Smooth muscle cell (in vitro differentiated cells): ENCODE measurements around the gene ATXN7L2. TPM values are rescaled to one million over a fixed set of nuclear protein-coding genes. Genes with fewer than 3 reads are reported as not detected.
A peak's percentile ranks its signal among the peaks of the same experiment; 100 is the strongest.

Source experiments
- DNase-seq: peaks from one replicate; lab custom pipeline; 2025; ENCODE audit not compliant: unreplicated experiment; lab: John Stamatoyannopoulos, UW
- H2AFZ ChIP-seq: fragments of 200-600 bp; sonication (generic); 2 replicates; pipeline ENCODE4 v1.6.0; 2016; ENCODE audit warnings: antibody characterized with exemption, low read depth, mild to moderate bottlenecking
- H3F3A ChIP-seq: fragments of 200-600 bp; sonication (generic); 2 replicates; pipeline ENCODE4 v1.6.0; 2017; ENCODE audit warnings: antibody characterized with exemption, low read depth
- H3K27ac ChIP-seq: fragments of 200-600 bp; sonication (generic); 2 replicates; pipeline ENCODE4 v1.5.1; 2016; ENCODE audit warnings: low read depth, mild to moderate bottlenecking
- H3K27me3 ChIP-seq: fragments of 200-600 bp; sonication (generic); 2 replicates; pipeline ENCODE4 v1.6.1; 2016; ENCODE audit warnings: low read depth, mild to moderate bottlenecking
- H3K36me3 ChIP-seq: fragments of 200-600 bp; sonication (generic); 2 replicates; pipeline ENCODE4 v1.5.1; 2016; ENCODE audit warnings: low read depth
- H3K4me1 ChIP-seq: fragments of 200-600 bp; sonication (generic); 2 replicates; pipeline ENCODE4 v1.5.1; 2016; ENCODE audit warnings: low read depth
- H3K4me2 ChIP-seq: fragments of 200-600 bp; sonication (generic); 2 replicates; pipeline ENCODE4 v1.6.0; 2016; ENCODE audit warnings: mild to moderate bottlenecking
- H3K4me3 ChIP-seq: fragments of 200-600 bp; sonication (generic); 2 replicates; pipeline ENCODE4 v1.5.1; 2016; ENCODE audit warnings: mild to moderate bottlenecking
- H3K79me2 ChIP-seq: fragments of 200-600 bp; sonication (generic); 2 replicates; pipeline ENCODE4 v1.6.0; 2016; ENCODE audit warnings: low read depth, mild to moderate bottlenecking
- H3K9ac ChIP-seq: fragments of 200-600 bp; sonication (generic); 2 replicates; pipeline ENCODE4 v1.6.0; 2016; ENCODE audit warnings: low read depth
- H3K9me3 ChIP-seq: fragments of 200-600 bp; sonication (generic); replicated peaks from 2 replicates; pipeline ENCODE4 v1.5.1; 2016; ENCODE audit warnings: low read depth
- H4K20me1 ChIP-seq: fragments of 200-600 bp; sonication (generic); 2 replicates; pipeline ENCODE4 v1.6.0; 2016; ENCODE audit warnings: low read depth
- WGBS: methylation state at CpG from one replicate; pipeline ENCODE4 v1.1.7; 2016; ENCODE audit warnings: low lambda C conversion rate; 5-methylcytosine and 5-hydroxymethylcytosine counted together
- polyA plus RNA-seq: library from polyadenylated mRNA; unstranded; fragments of >200 nt; fragmentation: Nextera tagmentation; extraction: Ambion mirVana; gene quantifications from 2 replicates; pipeline ENCODE4 v1.2.1, GENCODE V29; 2016
- total RNA-seq: library from RNA; depleted of rRNA; stranded (reverse); fragments of >200 nt; gene quantifications from 2 replicates; pipeline ENCODE4 v1.2.3, GENCODE V29; 2014
- TF ChIP-seq, protein P1 (sequence below): fragments of 200-600 bp; sonication (generic); IDR thresholded peaks from 2 replicates; pipeline ENCODE4 v1.5.1; 2017; ENCODE audit warnings: borderline replicate concordance, mild to moderate bottlenecking, antibody characterized with exemption; ENCODE audit not compliant: insufficient read depth, poor library complexity, severe bottlenecking

The ATXN7L2 gene
- total and polyA plus RNA-seq, 2 experiments from 2014 or later: 1.9 to 6.2 TPM

DNA sequence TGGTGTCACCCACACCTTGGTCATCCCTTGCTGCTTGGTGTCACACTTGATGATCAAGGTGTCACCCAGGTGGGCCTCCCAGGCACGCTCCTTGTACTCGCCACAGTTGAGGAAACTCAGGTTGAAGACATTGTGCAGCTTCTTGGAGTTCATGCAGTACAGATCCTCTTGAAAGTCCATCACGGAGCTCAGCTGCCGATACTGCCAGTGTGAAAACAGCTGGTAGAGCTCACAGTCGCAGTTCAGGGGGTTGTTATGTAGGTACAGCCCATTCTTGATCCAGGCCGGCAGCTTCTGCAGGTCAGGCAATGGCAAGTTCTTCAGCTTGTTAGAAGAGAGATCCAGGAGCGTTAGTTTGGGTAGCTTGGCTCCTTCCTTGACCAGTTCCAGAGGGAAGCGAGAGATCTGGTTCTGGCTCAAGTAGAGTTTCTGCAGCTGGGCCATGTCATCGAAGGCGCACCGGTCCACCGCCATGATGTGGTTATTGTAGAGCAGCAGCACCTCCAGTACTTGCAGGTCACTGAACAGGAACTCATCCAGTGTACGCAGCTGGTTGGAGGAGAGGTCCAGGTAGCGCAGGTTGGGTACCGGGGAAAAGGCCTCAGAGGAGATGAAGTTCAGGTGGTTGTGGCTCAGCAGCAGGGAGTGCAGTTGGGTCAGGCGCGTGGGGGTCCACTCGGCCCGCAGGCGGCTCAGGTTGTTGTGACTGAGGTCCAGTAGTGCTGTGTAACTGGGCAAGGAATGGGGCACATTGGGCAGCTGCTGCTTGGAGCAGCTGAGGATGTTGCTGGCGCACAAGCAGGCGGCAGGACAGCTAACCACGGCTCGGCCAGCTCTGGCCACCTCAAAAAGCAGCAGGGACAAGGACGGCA lies 24.5 kb downstream of the ATXN7L2 start:
- peaks cover 29% of the 10 kb centered on the region for H3K27me3 ChIP-seq
- no peaks in the 10 kb centered on the region for H3K36me3 ChIP-seq
- H3K4me2 ChIP-seq: no peak overlapping the region
- H2AFZ ChIP-seq: no peak overlapping the region
- no peak overlapping the region for H3K4me3 ChIP-seq
- no peaks in the 10 kb centered on the region for H3K9me3 ChIP-seq
- no peaks in the 10 kb centered on the region for H3F3A ChIP-seq
- H3K79me2 ChIP-seq: no peaks in the 10 kb centered on the region
- H3K9ac ChIP-seq: no peak overlapping the region
- DNase-seq: no peak
- peaks cover 7% of the 10 kb centered on the region for H3K4me1 ChIP-seq
- TF ChIP-seq, protein P1, sequence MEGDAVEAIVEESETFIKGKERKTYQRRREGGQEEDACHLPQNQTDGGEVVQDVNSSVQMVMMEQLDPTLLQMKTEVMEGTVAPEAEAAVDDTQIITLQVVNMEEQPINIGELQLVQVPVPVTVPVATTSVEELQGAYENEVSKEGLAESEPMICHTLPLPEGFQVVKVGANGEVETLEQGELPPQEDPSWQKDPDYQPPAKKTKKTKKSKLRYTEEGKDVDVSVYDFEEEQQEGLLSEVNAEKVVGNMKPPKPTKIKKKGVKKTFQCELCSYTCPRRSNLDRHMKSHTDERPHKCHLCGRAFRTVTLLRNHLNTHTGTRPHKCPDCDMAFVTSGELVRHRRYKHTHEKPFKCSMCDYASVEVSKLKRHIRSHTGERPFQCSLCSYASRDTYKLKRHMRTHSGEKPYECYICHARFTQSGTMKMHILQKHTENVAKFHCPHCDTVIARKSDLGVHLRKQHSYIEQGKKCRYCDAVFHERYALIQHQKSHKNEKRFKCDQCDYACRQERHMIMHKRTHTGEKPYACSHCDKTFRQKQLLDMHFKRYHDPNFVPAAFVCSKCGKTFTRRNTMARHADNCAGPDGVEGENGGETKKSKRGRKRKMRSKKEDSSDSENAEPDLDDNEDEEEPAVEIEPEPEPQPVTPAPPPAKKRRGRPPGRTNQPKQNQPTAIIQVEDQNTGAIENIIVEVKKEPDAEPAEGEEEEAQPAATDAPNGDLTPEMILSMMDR: no peak
- WGBS: 94% methylated on average over 25 of the region's 25 CpGs
- no peak overlapping the region for H3K27ac ChIP-seq
- no peaks in the 10 kb centered on the region for H4K20me1 ChIP-seq

DNA sequence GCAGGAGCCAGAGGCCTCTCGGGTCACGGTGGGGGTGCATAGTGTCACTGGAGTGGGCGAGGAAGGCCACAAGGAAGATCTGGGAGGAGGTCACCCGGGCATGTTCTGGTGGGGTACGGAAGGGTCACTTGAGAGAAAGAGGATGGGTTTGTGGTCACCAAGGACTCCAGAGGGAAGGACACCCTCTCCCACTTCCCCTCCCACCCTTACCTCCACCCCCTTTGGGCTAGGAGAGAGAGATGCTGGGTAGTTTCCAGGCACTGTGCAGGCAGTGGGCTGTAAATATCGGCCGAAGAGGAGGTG lies 25.1 kb downstream of the ATXN7L2 start:
- no peak for DNase-seq
- Histone ChIP-seq H3K9me3 (no peaks in the 10 kb centered on the region), H3F3A (no peaks in the 10 kb centered on the region), H2AFZ (no peak overlapping the region), H4K20me1 (no peaks in the 10 kb centered on the region), H3K9ac (no peak overlapping the region), H3K4me2 (peak overlapping the region; percentile 95), H3K27me3 (peaks cover 32% of the 10 kb centered on the region), H3K36me3 (no peaks in the 10 kb centered on the region), H3K27ac (no peak overlapping the region), H3K79me2 (no peaks in the 10 kb centered on the region), H3K4me3 (peak overlapping the region; percentile 64), H3K4me1 (peaks cover 7% of the 10 kb centered on the region)
- TF ChIP-seq, protein P1: no peak
- WGBS: 84% methylated on average over 7 of the region's 7 CpGs

DNA sequence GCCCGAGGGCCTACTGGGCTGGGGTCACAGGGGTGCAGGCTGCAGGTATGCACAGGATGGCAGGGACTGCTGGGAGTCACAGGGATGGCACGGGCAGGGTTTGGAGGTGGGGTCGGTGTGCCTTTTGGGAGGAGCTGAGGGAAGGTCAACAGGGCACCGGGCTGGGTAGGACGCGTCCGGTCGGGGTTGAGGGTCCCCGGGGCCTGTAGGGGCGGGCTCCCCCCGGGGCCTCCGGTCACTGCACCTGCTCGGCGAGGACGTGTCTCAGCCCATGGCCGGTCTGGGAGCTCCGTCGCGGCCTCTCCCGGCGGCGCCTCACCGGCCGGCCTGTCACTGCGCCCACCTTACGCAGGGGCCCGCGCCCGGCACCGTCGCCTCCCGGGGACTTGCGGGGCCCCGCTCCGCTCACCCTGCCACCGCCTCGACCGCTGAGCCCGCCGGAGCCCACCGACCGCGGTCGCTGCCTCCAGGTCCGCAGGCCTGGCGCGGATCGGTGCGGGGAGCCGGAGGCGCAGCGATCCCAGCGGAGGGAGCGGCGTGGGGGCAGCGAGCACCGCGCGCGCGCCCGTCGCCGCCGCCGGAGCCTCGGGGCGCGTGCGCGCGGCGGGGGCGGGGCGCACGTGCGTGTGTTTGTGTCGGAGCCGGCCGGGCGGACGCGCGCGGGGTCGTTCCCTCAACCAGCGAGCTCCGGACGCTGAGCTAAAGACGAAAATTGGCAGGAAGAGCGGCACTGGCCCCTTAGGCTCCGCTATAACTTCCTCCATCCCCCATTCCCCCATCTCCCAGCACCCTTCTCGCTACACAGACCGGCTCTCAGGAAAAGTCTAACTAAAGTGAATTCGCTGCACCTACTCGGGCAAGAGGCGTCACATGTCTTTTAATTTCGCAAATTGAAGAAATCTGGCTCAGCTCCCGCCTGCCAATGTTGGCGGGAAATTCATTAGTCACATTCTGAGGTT lies 25.8 kb downstream of the ATXN7L2 start, which contains the start of gene AMIGO1:
Gene AMIGO1, minus strand, starts transcription at position 552 of the 959 bp plus-strand sequence. CDS start 815 bp downstream, outside the sequence.
- Histone ChIP-seq H3K36me3 (no peaks in the 10 kb centered on the region), H3F3A (no peaks in the 10 kb centered on the region), H3K27me3 (peaks cover 32% of the 10 kb centered on the region), H3K4me3 (peak within 1 kb of the TSS; percentile 64), H3K9ac (no peak within 1 kb of the TSS), H3K9me3 (no peaks in the 10 kb centered on the region), H4K20me1 (no peaks in the 10 kb centered on the region), H3K4me1 (peaks cover 7% of the 10 kb centered on the region), H2AFZ (peak within 1 kb of the TSS; percentile 58), H3K79me2 (no peaks in the 10 kb centered on the region), H3K27ac (no peak within 1 kb of the TSS), H3K4me2 (peak within 1 kb of the TSS; percentile 95)
- WGBS: under 1% methylated on average over 60 of the region's 100 CpGs
- no peak for DNase-seq
- TF ChIP-seq, protein P1: no peak
